Fibroblast of pulmonary artery (primary cell): ENCODE data around the gene CANX.

ENCODE experiments used
- DNase-seq: peaks from one replicate; pipeline ENCODE4 v3.0.0-alpha.2; 2010; ENCODE audit warnings: low read depth
- H3K4me3 ChIP-seq: replicated peaks from 2 replicates; pipeline ENCODE4 v1.5.1; 2011; ENCODE audit warnings: low read depth, mild to moderate bottlenecking, control low read depth, low read length, moderate library complexity
- CTCF ChIP-seq: IDR thresholded peaks from 2 replicates; pipeline ENCODE4 v1.5.1; 2011; ENCODE audit warnings: mild to moderate bottlenecking, control low read depth, low read length, inconsistent platforms; ENCODE audit errors: missing control alignments

Gene CANX

GRCh38 chr5:179697993-179698934 is 503 bp upstream of the CANX start:
- TF ChIP-seq CTCF, result no peak
- peak; percentile 99 for DNase-seq
- H3K4me3 ChIP-seq, result peak overlapping the region; percentile 80

GRCh38 chr5:179699616-179700237 is 960 bp downstream of the CANX start:
- no peak for TF ChIP-seq CTCF
- peak overlapping the region; percentile 80 for H3K4me3 ChIP-seq
- peak; percentile 40 for DNase-seq

- H3K4me3 ChIP-seq, result peak overlapping the region; percentile 80
- no peak for DNase-seq
- TF ChIP-seq CTCF, result no peak
Observed at GRCh38 chr5:179700401-179700918, 1.7 kb downstream of the CANX start.

- no peak for TF ChIP-seq CTCF
- no peak for DNase-seq
- H3K4me3 ChIP-seq, result no peak overlapping the region
Observed at GRCh38 chr5:179716286-179716685, 17.5 kb downstream of the CANX start.

- DNase-seq, result no peak
- H3K4me3 ChIP-seq, result no peak overlapping the region
- no peak for TF ChIP-seq CTCF
Observed at GRCh38 chr5:179720222-179720621, 21.5 kb downstream of the CANX start.

GRCh38 chr5:179724163-179724562 is 25.4 kb downstream of the CANX start:
- DNase-seq, result no peak
- no peak for TF ChIP-seq CTCF
- no peak overlapping the region for H3K4me3 ChIP-seq
